HEK293 (cell line): ENCODE data around the gene KRT16.
A peak's percentile ranks its signal among the peaks of the same experiment; 100 is the strongest.
"Not testable (repeated sequence)": the region's sequence is repeated elsewhere in the genome, so short reads cannot be mapped to it uniquely, and the experiment has no call there.

Experiments used
- CTCF ChIA-PET: fragments of 350-600 bp; formaldehyde crosslinking; extraction: SDS; loops from one replicate; lab custom pipeline; 2021; ENCODE audit warnings: antibody characterized with exemption; lab: Yijun Ruan, JAX
- POLR2A ChIA-PET: fragments of 300-600 bp; formaldehyde crosslinking; extraction: SDS; loops from one replicate; lab custom pipeline; 2020; ENCODE audit warnings: antibody characterized with exemption, inconsistent platforms; lab: Yijun Ruan, JAX
- H3K27ac ChIP-seq: fragments of 200-500 bp; sonication (Bioruptor generic); 2 replicates; pipeline ENCODE4 v1.5.1; 2014; ENCODE audit warnings: low read depth, low read length, control low read depth, inconsistent platforms; ENCODE audit errors: extremely low read depth
- H3K36me3 ChIP-seq, 2 experiments: fragments of 200-500 bp in 1 of 2; sonication (Bioruptor generic) in 1 of 2; 1 replicate in 1 of 2; 2 replicates in 1 of 2; pipeline ENCODE4 v1.5.1; 2014 to 2017; ENCODE audit warnings: inconsistent platforms in 2 of 2, low read length in 2 of 2; ENCODE audit not compliant: control insufficient read depth in 2 of 2, insufficient read depth in 1 of 2
- H3K4me1 ChIP-seq: fragments of 200-500 bp; sonication (Bioruptor generic); 2 replicates; pipeline ENCODE4 v1.5.1; 2014; ENCODE audit warnings: mild to moderate bottlenecking, low read length, inconsistent platforms; ENCODE audit not compliant: control insufficient read depth, insufficient read depth
- H3K4me3 ChIP-seq: 2 replicates; pipeline ENCODE4 v1.5.1; 2011; ENCODE audit warnings: low read depth, mild to moderate bottlenecking, control low read depth, low read length, moderate library complexity
- H3K9me3 ChIP-seq: fragments of 200-500 bp; sonication (Bioruptor generic); 2 replicates; pipeline ENCODE4 v1.5.1; 2014; ENCODE audit warnings: low read depth, low read length, inconsistent platforms; ENCODE audit not compliant: control insufficient read depth, insufficient read depth
- IKZF3 ChIP-seq: fragments of 450-650 bp; IDR thresholded peaks from 2 replicates; pipeline ENCODE4 v1.5.0; 2018; ENCODE audit warnings: missing biosample characterization, mild to moderate bottlenecking, missing genetic modification characterization, moderate library complexity
- KLF7 ChIP-seq: fragments of 450-650 bp; formaldehyde crosslinking; IDR thresholded peaks from 2 replicates; pipeline ENCODE4 v1.5.1; 2016; ENCODE audit warnings: missing biosample characterization, missing genetic modification characterization, borderline replicate concordance
- SCRT2 ChIP-seq: fragments of 450-650 bp; formaldehyde crosslinking; IDR thresholded peaks from 2 replicates; pipeline ENCODE4 v1.5.1; 2016; ENCODE audit warnings: missing biosample characterization, missing genetic modification characterization
- ZBTB49 ChIP-seq: fragments of 450-650 bp; formaldehyde crosslinking; IDR thresholded peaks from 2 replicates; pipeline ENCODE4 v1.5.1; 2016; ENCODE audit warnings: missing biosample characterization, missing genetic modification characterization, low read depth
- ZNF155 ChIP-seq: fragments of 450-650 bp; formaldehyde crosslinking; IDR thresholded peaks from 2 replicates; pipeline ENCODE4 v1.5.1; 2016; ENCODE audit warnings: missing biosample characterization, missing genetic modification characterization
- ZNF184 ChIP-seq: fragments of 450-650 bp; IDR thresholded peaks from 2 replicates; pipeline ENCODE4 v1.5.1; 2018; ENCODE audit warnings: missing biosample characterization, mild to moderate bottlenecking, missing genetic modification characterization
- ZNF280C ChIP-seq: fragments of 450-650 bp; formaldehyde crosslinking; IDR thresholded peaks from 2 replicates; pipeline ENCODE4 v1.5.1; 2016; ENCODE audit warnings: missing biosample characterization, missing genetic modification characterization
- ZNF394 ChIP-seq: fragments of 450-650 bp; formaldehyde crosslinking; IDR thresholded peaks from 2 replicates; pipeline ENCODE4 v1.5.1; 2016; ENCODE audit warnings: missing biosample characterization, missing genetic modification characterization, mild to moderate bottlenecking, moderate library complexity, borderline replicate concordance
- ZNF664 ChIP-seq: fragments of 450-650 bp; formaldehyde crosslinking; IDR thresholded peaks from 2 replicates; pipeline ENCODE4 v1.5.1; 2016; ENCODE audit warnings: missing biosample characterization, missing genetic modification characterization
- TF ChIP-seq, protein P1 (sequence below): fragments of 450-650 bp; formaldehyde crosslinking; IDR thresholded peaks from 2 replicates; pipeline ENCODE4 v1.5.1; 2017; ENCODE audit warnings: missing biosample characterization, missing genetic modification characterization
- TF ChIP-seq, protein P2 (sequence below): fragments of 450-650 bp; formaldehyde crosslinking; IDR thresholded peaks from 2 replicates; pipeline ENCODE4 v1.5.1; 2017; ENCODE audit warnings: missing biosample characterization, missing genetic modification characterization
- TF ChIP-seq, protein P3 (sequence below): fragments of 450-650 bp; formaldehyde crosslinking; IDR thresholded peaks from 2 replicates; pipeline ENCODE4 v1.5.1; 2016; ENCODE audit warnings: missing biosample characterization, missing genetic modification characterization

The KRT16 gene

GRCh38 chr17:41610965-41611640, 1.5 kb downstream of the KRT16 start:
- no peaks in the 10 kb centered on the region for H3K9me3 ChIP-seq
- ChIA-PET POLR2A (no interaction called here), CTCF (interaction anchor here (0.7 to 1.5 kb wide), 3 partner anchors 32 to 55 kb away, joined by 3 to 7 read pairs (median 3); no protein-coding TSS in a partner anchor)
- no peak overlapping the region for H3K4me3 ChIP-seq
- H3K36me3 ChIP-seq, result no peaks in the 10 kb centered on the region
- H3K4me1 ChIP-seq, result no peaks in the 10 kb centered on the region
- TF ChIP-seq IKZF3 (no peak), ZNF280C (tag by site-specific recombination) (no peak), ZNF184 (tag by site-specific recombination) (no peak), SCRT2 (no peak), ZNF155 (tag by site-specific recombination) (no peak), ZBTB49 (no peak), KLF7 (tag by site-specific recombination) (no peak), ZNF664 (tag by site-specific recombination) (no peak)
- TF ChIP-seq, protein P1, sequence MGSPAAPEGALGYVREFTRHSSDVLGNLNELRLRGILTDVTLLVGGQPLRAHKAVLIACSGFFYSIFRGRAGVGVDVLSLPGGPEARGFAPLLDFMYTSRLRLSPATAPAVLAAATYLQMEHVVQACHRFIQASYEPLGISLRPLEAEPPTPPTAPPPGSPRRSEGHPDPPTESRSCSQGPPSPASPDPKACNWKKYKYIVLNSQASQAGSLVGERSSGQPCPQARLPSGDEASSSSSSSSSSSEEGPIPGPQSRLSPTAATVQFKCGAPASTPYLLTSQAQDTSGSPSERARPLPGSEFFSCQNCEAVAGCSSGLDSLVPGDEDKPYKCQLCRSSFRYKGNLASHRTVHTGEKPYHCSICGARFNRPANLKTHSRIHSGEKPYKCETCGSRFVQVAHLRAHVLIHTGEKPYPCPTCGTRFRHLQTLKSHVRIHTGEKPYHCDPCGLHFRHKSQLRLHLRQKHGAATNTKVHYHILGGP, result no peak
- TF ChIP-seq, protein P2, sequence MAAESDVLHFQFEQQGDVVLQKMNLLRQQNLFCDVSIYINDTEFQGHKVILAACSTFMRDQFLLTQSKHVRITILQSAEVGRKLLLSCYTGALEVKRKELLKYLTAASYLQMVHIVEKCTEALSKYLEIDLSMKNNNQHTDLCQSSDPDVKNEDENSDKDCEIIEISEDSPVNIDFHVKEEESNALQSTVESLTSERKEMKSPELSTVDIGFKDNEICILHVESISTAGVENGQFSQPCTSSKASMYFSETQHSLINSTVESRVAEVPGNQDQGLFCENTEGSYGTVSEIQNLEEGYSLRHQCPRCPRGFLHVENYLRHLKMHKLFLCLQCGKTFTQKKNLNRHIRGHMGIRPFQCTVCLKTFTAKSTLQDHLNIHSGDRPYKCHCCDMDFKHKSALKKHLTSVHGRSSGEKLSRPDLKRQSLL (tag by site-specific recombination), result no peak
- TF ChIP-seq, protein P3, sequence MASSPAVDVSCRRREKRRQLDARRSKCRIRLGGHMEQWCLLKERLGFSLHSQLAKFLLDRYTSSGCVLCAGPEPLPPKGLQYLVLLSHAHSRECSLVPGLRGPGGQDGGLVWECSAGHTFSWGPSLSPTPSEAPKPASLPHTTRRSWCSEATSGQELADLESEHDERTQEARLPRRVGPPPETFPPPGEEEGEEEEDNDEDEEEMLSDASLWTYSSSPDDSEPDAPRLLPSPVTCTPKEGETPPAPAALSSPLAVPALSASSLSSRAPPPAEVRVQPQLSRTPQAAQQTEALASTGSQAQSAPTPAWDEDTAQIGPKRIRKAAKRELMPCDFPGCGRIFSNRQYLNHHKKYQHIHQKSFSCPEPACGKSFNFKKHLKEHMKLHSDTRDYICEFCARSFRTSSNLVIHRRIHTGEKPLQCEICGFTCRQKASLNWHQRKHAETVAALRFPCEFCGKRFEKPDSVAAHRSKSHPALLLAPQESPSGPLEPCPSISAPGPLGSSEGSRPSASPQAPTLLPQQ (tag by site-specific recombination), result no peak
- no peak overlapping the region for H3K27ac ChIP-seq

DNA sequence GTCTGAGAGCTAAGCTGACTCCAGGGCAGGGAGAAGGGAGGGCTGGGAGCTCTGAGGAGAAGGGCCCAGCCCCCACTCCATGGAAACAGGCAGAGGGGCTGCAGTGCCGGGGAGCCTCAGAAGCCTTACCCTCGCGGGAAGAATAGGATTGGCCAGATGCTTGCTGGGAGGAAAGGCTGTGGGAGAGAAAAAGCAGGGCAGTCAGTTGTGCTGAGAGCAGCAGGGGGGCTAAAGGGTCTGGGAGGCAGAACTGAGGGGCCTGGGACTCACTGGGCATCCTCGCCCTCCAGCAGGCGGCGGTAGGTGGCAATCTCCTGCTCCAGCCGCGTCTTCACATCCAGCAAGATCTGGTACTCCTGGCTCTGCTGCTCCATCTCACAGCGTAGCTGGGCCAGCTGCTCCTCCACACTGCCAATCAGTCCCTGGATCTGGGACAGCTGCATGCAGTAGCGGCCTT, 2.5 kb downstream of the KRT16 start:
- H3K4me1 ChIP-seq, result not testable (repeated sequence)
- peak; percentile 68 for TF ChIP-seq ZNF394
- TF ChIP-seq, all 188 proteins: peak for 1; not testable (repeated sequence) for 187
- CTCF ChIA-PET, result interaction anchor here (0.7 kb wide), 2 partner anchors 27 to 53 kb away, joined by 3 to 5 read pairs; no protein-coding TSS in a partner anchor
- H3K27ac ChIP-seq, H3K4me3 ChIP-seq, POLR2A ChIA-PET, H3K9me3 ChIP-seq, H3K36me3 ChIP-seq: not testable (repeated sequence)
